A549 (cell line): ENCODE results near the gene SORL1. TPM values are rescaled to one million over a fixed set of nuclear protein-coding genes. Genes with fewer than 3 reads are reported as not detected.

Experiments
- ATAC-seq, 2 experiments: fragments of 200-7000 bp in 1 of 2; fragments of >200 bp in 1 of 2; cut with Nextera tagmentation in 1 of 2; cut with Tn5 transposase in 1 of 2; 3 replicates each; pipeline versions ENCODE4 v1.8.0 to v1.9.1; 2018 to 2020; ENCODE audit warnings: mild to moderate bottlenecking in 1 of 2, moderate library complexity in 1 of 2
- CTCF ChIA-PET: fragments of 300-600 bp; sonication (Branson Sonifier 250); formaldehyde crosslinking; extraction: SDS; loops from one replicate; lab custom pipeline; 2021; ENCODE audit warnings: antibody characterized with exemption, inconsistent platforms; lab: Yijun Ruan, JAX
- POLR2A ChIA-PET: fragments of 350-600 bp; formaldehyde crosslinking; extraction: SDS; loops from one replicate; lab custom pipeline; 2021; ENCODE audit warnings: antibody characterized with exemption, inconsistent platforms; lab: Yijun Ruan, JAX
- DNase-seq, 2 experiments: peaks; one replicate each; pipeline versions ENCODE4 v3.0.0 to v3.0.0-alpha.2; 2011 to 2016; ENCODE audit warnings: low read depth in 1 of 2, low spot score in 1 of 2
- FAIRE-seq: peaks from 2 replicates; lab custom pipeline; 2011; peaks lifted over from hg19 to GRCh38; lab: Jason Lieb, UNC
- H3K27ac ChIP-seq, 2 experiments: fragments of >200 bp; sonication (Bioruptor Twin); formaldehyde crosslinking; 3 replicates each; pipeline ENCODE4 v1.5.1; 2016 to 2017
- H3K4me1 ChIP-seq: fragments of >200 bp; sonication (Bioruptor Twin); formaldehyde crosslinking; 3 replicates; pipeline ENCODE4 v1.6.1; 2016
- H3K4me2 ChIP-seq: fragments of >200 bp; sonication (Bioruptor Twin); formaldehyde crosslinking; 3 replicates; pipeline ENCODE4 v1.6.1; 2016
- H3K4me3 ChIP-seq: fragments of >200 bp; sonication (Bioruptor Twin); formaldehyde crosslinking; 3 replicates; pipeline ENCODE4 v1.5.1; 2016
- H3K9me3 ChIP-seq: fragments of >200 bp; sonication (Bioruptor Twin); formaldehyde crosslinking; 3 replicates; pipeline ENCODE4 v1.6.1; 2016
- BCL3 ChIP-seq: fragments of >200 bp; sonication (Bioruptor Twin); formaldehyde crosslinking; IDR thresholded peaks from 3 replicates; pipeline ENCODE4 v1.6.1; 2016
- BHLHE40 ChIP-seq: IDR thresholded peaks from 2 replicates; pipeline ENCODE4 v1.6.1; 2012; ENCODE audit warnings: low read depth, low read length, inconsistent platforms
- CEBPB ChIP-seq, 2 experiments: fragments of >200 bp in 1 of 2; sonication (Bioruptor Twin) in 1 of 2; formaldehyde crosslinking in 1 of 2; IDR thresholded peaks; 2 replicates each; pipeline ENCODE4 v1.6.1; 2012 to 2016
- EP300 ChIP-seq, 2 experiments: fragments of >200 bp; sonication (Bioruptor Twin); formaldehyde crosslinking; IDR thresholded peaks; 2 replicates in 1 of 2; 3 replicates in 1 of 2; pipeline ENCODE4 v1.6.1; 2016 to 2017
- FOSL2 ChIP-seq, 2 experiments: fragments of 450-650 bp in 1 of 2; fragments of >200 bp in 1 of 2; sonication (Bioruptor Twin) in 1 of 2; formaldehyde crosslinking; IDR thresholded peaks; 2 replicates each; pipeline versions ENCODE4 v1.5.0 to v1.6.1; 2016 to 2020; ENCODE audit warnings: mild to moderate bottlenecking in 1 of 2, moderate library complexity in 1 of 2
- GATA3 ChIP-seq: IDR thresholded peaks from 2 replicates; pipeline ENCODE4 v1.6.1; 2012; ENCODE audit warnings: borderline replicate concordance
- HOXB5 ChIP-seq: fragments of 250-450 bp; sonication (Bioruptor Pico); IDR thresholded peaks from 2 replicates; pipeline ENCODE4 v1.5.0; 2020; ENCODE audit warnings: mild to moderate bottlenecking, moderate library complexity
- NFE2L2 ChIP-seq: fragments of 150-350 bp; conservative IDR thresholded peaks from 2 replicates; pipeline ENCODE4 v1.6.1; 2014; ENCODE audit warnings: low read length
- NR3C1 ChIP-seq: fragments of >200 bp; sonication (Bioruptor Twin); formaldehyde crosslinking; IDR thresholded peaks from 3 replicates; pipeline ENCODE4 v1.6.1; 2017
- ZC3H11A ChIP-seq: fragments of 450-650 bp; IDR thresholded peaks from 2 replicates; pipeline ENCODE4 v1.6.1; 2014; ENCODE audit warnings: antibody characterized with exemption, mild to moderate bottlenecking
- ZSCAN20 ChIP-seq: fragments of 250-450 bp; sonication (Bioruptor Pico); IDR thresholded peaks from 2 replicates; pipeline ENCODE4 v1.8.0; 2022; ENCODE audit warnings: mild to moderate bottlenecking, moderate library complexity
- WGBS: methylation state at CpG from one replicate; pipeline ENCODE4 v1.1.6; 2017; ENCODE audit errors: missing lambda C conversion rate; 5-methylcytosine and 5-hydroxymethylcytosine counted together
- polyA plus RNA-seq, 4 experiments: library from polyadenylated mRNA; depleted of rRNA in 3 of 4; stranded (reverse); fragments of >200 nt; fragmentation: RNase III in 1 of 4; extraction: RNeasy Plus Mini Kit Qiagen cat#74134 plus additional on column Dnase treatment in 1 of 4; gene quantifications; 2 replicates in 3 of 4; 3 replicates in 1 of 4; pipeline ENCODE4 v1.2.3, GENCODE V29; 2011 to 2017
- TF ChIP-seq, protein P1 (sequence below): fragments of >200 bp; sonication (Bioruptor Twin); formaldehyde crosslinking; IDR thresholded peaks from 3 replicates; pipeline ENCODE4 v1.5.1; 2016
- TF ChIP-seq, protein P2 (sequence below): fragments of 250-450 bp; sonication (Bioruptor Pico); IDR thresholded peaks from 2 replicates; pipeline ENCODE4 v1.5.0; 2021; ENCODE audit warnings: mild to moderate bottlenecking, moderate library complexity, borderline replicate concordance

Gene SORL1
- polyA plus RNA-seq, 2 of the 4 experiments (the other 2 are of a cell fraction) = 0.45 to 3.8 TPM

GRCh38 chr11:121535129-121535796 lies 83.1 kb downstream of the SORL1 start:
- FAIRE-seq (no peak), ATAC-seq (no peak), DNase-seq (no peak)
- H3K4me3 ChIP-seq = no peak overlapping the region
- H3K4me2 ChIP-seq = no peak overlapping the region
- 52% methylated on average over 6 of the region's 6 CpGs for WGBS
- TF ChIP-seq EP300 (IDR thresholded peaks at IDR 0.05) = no peak
- TF ChIP-seq, protein P1, sequence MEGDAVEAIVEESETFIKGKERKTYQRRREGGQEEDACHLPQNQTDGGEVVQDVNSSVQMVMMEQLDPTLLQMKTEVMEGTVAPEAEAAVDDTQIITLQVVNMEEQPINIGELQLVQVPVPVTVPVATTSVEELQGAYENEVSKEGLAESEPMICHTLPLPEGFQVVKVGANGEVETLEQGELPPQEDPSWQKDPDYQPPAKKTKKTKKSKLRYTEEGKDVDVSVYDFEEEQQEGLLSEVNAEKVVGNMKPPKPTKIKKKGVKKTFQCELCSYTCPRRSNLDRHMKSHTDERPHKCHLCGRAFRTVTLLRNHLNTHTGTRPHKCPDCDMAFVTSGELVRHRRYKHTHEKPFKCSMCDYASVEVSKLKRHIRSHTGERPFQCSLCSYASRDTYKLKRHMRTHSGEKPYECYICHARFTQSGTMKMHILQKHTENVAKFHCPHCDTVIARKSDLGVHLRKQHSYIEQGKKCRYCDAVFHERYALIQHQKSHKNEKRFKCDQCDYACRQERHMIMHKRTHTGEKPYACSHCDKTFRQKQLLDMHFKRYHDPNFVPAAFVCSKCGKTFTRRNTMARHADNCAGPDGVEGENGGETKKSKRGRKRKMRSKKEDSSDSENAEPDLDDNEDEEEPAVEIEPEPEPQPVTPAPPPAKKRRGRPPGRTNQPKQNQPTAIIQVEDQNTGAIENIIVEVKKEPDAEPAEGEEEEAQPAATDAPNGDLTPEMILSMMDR = no peak
- no peak for TF ChIP-seq ZSCAN20 (CRISPR knock-in tag)
- TF ChIP-seq GATA3 = no peak
- H3K4me1 ChIP-seq = no peaks in the 10 kb centered on the region
- H3K27ac ChIP-seq = no peak overlapping the region
- CTCF ChIA-PET = no interaction called here
- POLR2A ChIA-PET = no interaction called here
- H3K9me3 ChIP-seq = no peaks in the 10 kb centered on the region

DNA sequence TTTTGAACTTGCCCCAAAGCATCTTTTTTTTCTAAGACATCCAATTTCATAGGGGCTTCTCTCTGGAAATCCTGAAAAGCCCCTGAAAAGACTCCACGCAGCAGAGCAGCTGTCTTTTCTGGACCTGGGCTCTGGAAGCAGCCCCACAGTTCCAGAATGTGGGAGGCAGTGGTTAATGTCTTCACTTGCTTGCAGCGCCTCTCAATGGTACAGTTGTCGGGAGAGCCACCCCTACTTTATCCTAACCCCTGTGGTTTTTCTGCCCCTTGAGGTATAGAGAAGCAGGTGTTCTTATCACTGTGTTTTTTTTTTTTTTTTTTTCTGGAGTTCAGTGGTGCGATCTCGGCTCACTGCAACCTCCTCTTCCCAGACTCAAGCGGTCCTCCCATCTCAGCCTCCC lies 84.0 kb downstream of the SORL1 start:
- H3K4me2 ChIP-seq = no peak overlapping the region
- POLR2A ChIA-PET = interaction anchor here (0.7 kb wide), 1 partner anchor 244 kb away, joined by 5 read pairs; no protein-coding TSS in a partner anchor
- H3K9me3 ChIP-seq = no peaks in the 10 kb centered on the region
- H3K4me1 ChIP-seq = no peaks in the 10 kb centered on the region
- no peak for FAIRE-seq
- H3K4me3 ChIP-seq = no peak overlapping the region
- CTCF ChIA-PET = no interaction called here
- DNase-seq = no peak
- H3K27ac ChIP-seq = no peak overlapping the region
- no peak for ATAC-seq
- TF ChIP-seq ZSCAN20 (CRISPR knock-in tag) = no peak
- TF ChIP-seq, all 56 proteins: peak for 0
- WGBS = 80% methylated on average over 6 of the region's 6 CpGs

DNA sequence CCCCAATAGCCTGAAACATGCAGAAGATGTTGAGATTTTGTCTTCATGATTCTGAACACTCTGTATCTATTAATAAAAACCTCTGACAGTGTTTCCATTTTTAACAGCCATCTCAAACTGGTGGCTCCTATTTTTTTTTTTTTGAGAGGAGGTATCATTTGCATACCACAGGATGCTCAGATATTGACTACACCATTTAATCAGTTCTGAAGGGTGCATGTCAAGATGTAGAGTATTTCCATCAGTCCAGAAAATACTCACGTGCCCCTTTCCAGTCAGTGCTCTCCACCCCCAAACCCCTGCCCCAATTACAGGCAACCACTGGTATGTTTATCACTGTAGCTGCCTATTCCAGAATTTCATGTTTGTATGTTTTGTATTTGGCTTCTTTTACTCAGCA lies 85.9 kb downstream of the SORL1 start:
- ChIA-PET POLR2A (no interaction called here), CTCF (no interaction called here)
- WGBS = 0% methylated on average over 1 of the region's 1 CpG
- no peak overlapping the region for H3K27ac ChIP-seq
- TF ChIP-seq NFE2L2 = no peak
- no peak for TF ChIP-seq ZC3H11A
- TF ChIP-seq, protein P2, sequence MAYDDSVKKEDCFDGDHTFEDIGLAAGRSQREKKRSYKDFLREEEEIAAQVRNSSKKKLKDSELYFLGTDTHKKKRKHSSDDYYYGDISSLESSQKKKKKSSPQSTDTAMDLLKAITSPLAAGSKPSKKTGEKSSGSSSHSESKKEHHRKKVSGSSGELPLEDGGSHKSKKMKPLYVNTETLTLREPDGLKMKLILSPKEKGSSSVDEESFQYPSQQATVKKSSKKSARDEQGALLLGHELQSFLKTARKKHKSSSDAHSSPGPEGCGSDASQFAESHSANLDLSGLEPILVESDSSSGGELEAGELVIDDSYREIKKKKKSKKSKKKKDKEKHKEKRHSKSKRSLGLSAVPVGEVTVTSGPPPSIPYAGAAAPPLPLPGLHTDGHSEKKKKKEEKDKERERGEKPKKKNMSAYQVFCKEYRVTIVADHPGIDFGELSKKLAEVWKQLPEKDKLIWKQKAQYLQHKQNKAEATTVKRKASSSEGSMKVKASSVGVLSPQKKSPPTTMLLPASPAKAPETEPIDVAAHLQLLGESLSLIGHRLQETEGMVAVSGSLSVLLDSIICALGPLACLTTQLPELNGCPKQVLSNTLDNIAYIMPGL = no peak
- TF ChIP-seq HOXB5 = no peak
- TF ChIP-seq, protein P1 = no peak
- no peak for TF ChIP-seq FOSL2 (IDR thresholded peaks at IDR 0.05)
- no peak for TF ChIP-seq FOSL2 (CRISPR knock-in tag; IDR thresholded peaks at IDR 0.05)
- no peak for TF ChIP-seq NR3C1
- TF ChIP-seq BHLHE40 = no peak
- no peak for TF ChIP-seq CEBPB (IDR thresholded peaks at IDR 0.05)
- TF ChIP-seq BCL3 = no peak
- TF ChIP-seq, all 56 proteins: peak for 0
- H3K9me3 ChIP-seq = no peaks in the 10 kb centered on the region
- ATAC-seq (no peak), FAIRE-seq (no peak), DNase-seq (no peak)
- no peaks in the 10 kb centered on the region for H3K4me1 ChIP-seq
- H3K4me2 ChIP-seq = no peak overlapping the region
- H3K4me3 ChIP-seq = no peak overlapping the region
